Measurements from ENCODE around the gene ZNF672.

GRCh38 chr1:248824301-248824700, 13.7 kb upstream of the ZNF672 start:
- TF ChIP-seq CTCF (conservative IDR thresholded peaks at IDR 0.05; ENCODE audit: low read length) (no peak), EZH2phosphoT487 (IDR thresholded peaks at IDR 0.05; ENCODE audit: borderline replicate concordance) (no peak)
